NCI-H510A (cell line): ENCODE measurements around the gene EGFR.

Experiments used
- DNase-seq: peaks from one replicate; lab custom pipeline; 2025; lab: John Stamatoyannopoulos, UW

Gene EGFR

GRCh38 chr7:55018361-55019190, at the start of gene EGFR:
EGFR (plus strand) TSS chr7:55019017; CDS start chr7:55019278, 261 bp downstream.
- peak; percentile 73 for DNase-seq

- DNase-seq: no peak
These were observed 49.4 kb upstream of the EGFR start for GRCh38 chr7:54969208-54969967.

DNA sequence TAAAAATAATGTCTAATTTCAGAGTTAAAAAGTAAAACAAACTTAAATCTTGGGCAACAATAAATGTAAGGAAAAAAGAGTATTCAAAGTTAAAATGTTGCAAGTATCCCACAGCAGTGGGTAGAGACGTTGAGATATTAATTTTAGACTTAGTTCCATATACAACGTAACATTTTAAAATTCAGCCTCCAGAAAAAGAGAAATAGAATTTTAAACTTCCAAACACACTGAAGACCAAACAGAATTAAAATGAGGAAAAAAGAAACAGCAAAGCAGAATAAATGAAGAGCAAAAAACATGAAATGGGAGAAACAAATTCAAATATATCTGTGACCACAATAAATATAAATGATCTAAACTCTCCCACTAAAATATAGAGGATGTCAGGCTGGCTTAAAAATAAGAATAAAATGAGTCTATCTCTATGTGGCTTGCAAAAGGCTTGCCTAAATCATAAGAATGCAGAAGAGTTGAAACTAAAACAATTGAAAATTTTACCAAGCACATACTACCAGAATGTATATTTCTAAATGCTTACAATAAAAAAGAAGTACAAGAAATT, 46.0 kb upstream of the EGFR start:
- DNase-seq: no peak

DNA sequence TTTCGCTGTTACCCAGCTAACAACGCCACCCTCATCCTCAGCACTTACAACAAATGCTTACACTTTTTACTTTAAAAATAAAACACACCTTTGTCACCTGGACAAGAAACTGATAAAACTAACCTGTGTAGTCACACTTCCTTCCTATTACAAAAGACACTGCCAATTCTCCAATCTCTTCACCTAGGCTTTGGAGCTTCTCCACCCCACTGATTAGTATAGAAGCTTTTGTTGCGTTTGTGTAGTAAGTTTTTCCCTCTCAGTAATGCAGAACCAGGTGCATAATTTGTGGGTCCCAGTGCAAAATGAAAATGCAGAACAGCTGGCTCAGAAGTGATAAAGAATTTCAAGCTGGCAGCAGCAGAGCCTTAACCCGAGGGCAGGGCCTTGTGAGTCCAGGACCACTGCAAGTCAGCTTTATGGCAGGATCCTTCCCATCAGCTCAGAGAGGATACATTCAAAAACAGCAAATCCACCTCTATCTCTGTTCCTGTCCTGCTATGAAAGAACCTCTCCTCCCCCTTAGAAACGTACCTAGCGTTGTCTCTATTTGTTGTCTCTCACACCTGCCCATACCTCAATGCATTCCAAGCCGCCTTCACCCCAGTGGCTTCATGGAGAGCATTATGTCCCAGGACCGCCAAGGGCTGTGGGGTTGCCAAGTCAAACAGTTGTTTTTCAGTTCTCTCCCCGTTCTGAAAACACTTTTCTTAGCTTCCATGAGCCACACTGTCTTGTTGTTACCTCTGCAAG, 40.3 kb upstream of the EGFR start:
- DNase-seq: no peak

DNA sequence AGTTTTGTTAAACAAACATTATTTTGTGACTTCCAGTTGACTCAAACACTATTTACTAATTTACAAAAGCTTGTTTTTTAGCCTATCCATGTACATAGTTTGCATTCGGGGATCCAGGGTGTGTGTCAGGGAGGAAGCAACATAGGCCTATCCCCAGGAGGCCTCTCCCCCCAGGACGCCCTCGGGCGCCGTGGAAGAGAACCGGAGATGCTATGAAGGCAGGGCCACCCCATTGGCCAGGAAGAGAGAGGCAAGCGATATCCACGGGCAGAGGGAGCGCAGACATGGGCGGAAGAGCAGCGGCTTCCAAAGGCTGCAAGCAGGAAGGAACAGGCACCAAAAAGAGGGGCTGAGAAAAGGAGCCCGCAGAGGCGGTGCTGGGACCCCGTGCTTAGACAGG, 38.3 kb upstream of the EGFR start:
- no peak for DNase-seq

DNA sequence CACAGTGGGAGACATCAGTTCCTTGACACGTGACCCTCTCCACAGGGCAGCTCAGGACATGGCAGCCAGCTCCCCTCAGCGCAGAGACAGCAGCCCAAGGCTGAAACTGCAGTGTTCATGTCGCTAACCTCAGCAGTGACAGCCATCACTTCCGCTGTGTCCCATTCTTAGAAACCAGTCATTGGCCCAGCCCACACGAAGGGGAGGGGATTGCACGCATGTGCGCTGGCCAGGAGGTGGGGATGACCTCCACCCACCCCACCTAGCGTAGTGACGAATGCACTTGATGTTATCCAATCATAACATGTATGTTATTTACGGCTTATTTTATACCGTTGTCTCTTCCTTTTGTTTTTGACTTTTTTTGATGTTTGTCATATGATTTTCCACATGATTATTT, 36.9 kb upstream of the EGFR start:
- DNase-seq: no peak

GRCh38 chr7:54985426-54986330, 33.1 kb upstream of the EGFR start:
- DNase-seq: no peak

DNA sequence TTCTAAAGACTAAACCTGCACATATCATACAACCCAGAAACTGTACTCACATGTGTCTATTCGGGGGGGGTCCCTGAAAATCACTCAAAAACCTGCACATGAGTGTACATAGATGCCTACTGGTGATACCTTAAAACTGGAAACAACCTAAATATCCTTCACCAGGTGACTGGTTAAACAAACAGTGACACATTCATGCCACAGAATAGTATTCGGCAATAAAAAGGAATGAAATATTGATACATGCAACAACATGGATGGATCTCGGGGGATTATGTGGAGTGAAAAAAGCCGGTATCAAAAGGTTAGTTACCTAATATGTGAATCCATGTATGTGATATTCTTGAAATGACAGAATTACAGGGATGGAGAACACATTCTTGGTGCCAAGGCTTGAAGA, 32.1 kb upstream of the EGFR start:
- DNase-seq: no peak

- DNase-seq: no peak
These were observed 31.0 kb upstream of the EGFR start for GRCh38 chr7:54987772-54988171.

DNA sequence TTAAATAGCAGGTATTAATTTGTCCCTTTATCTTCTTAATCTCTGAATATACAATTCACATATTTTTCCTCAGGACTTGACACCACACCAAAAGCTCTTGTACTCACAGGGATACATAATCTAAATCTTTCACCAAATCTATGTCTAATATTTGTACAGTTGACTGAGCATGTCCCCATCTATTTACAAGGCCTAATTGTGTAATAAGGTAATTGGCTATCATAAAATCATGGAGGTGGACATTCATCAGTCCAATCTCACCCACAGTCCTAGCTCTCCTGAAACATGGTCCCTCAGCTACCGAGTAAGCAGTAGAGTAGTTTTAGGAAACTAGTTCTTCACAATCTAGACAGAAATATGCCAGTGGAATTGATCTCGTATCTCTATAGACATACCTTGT, 30.3 kb upstream of the EGFR start:
- no peak for DNase-seq

DNA sequence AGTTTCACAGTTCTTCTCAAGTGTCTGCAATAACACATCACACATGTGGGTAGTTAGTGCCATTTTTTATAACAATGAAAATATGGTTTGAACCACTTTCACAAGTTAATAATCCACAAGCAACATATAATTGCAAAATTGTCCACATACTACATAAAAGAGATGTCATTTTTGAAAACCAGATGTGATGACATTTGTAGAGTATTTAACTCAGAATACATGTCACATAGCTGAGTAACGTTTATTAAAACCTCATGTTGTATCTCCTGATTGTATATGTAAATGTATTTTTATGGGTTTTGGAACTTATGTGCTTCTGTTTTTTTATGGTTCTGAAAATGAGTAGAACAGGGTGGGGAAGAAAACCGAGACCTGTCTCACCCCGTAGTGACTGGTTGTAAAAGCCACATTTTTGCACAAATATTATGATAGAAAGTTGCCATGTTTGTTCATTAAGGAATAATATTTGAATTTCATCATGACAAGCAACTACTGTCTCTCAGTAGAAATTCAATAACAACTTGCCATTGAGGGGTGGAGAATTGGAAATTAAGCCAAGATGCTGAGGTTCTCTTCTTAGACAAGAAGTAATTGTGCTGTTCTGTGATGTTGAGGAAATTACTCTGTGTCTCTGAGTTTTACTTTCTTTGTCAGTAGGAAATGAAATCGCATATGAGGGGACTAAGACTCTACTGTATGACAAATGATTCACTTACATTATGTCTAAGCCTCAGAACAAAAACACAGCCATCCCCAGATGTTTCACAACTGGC, 29.2 kb upstream of the EGFR start:
- DNase-seq: no peak

GRCh38 chr7:54991341-54991740, 27.5 kb upstream of the EGFR start:
- DNase-seq: no peak

- DNase-seq: no peak
These were observed 25.8 kb upstream of the EGFR start for GRCh38 chr7:54992871-54993475.

- DNase-seq: no peak
These were observed 23.7 kb upstream of the EGFR start for GRCh38 chr7:54995166-54995565.

DNA sequence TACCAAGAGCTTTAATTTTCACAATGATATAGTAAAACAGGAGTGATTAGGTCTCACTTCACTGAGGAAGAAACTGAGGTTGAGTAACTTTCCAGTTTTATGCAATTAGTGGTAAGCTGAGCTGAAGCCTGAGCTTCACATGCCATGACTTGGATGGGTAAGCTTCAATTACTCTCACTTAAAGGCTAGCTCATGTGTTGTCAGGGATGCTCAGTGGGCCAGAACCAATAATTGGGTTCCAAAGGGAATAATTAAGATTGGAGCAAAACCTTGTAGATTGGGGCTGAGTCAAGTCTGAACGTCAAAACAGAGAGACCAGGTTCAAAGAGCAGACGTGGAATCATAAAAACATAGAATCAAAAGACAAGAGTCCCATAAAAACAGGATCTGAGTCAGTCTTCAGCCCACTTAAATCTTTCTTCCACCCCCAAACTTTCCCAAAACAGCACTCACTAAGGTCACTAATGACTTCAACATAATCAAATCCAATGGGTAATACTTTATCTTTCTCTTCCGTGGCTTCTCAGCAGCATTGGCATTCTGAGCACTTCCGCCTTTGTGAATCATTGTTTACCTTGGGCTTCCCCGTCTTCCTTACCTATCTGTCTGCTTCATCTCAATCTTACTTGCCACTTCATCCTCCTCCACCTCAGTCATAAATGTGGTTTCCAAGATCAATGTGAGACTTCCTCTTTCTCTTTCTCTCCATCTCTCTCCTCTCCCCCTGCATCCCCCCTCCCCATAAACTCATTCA, 23.0 kb upstream of the EGFR start:
- no peak for DNase-seq

DNA sequence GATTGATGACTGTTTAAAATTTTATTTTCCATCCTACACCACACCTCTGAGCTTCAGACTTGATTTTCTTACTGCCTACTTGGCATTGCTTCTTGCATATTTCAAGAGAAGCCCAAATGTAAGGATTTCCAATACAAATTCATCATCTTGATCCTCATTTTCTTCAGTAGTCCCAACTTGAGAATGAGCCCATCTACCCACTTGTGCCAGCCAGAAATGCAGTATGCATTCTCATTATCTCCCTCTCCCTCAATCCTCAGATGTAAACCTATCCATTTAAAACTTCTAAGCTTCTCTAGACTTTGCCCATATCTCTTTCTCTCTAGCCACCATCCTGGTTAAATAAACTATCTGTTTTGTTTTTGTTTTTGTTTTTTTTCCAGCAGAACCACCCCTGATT, 22.4 kb upstream of the EGFR start:
- DNase-seq: no peak

DNA sequence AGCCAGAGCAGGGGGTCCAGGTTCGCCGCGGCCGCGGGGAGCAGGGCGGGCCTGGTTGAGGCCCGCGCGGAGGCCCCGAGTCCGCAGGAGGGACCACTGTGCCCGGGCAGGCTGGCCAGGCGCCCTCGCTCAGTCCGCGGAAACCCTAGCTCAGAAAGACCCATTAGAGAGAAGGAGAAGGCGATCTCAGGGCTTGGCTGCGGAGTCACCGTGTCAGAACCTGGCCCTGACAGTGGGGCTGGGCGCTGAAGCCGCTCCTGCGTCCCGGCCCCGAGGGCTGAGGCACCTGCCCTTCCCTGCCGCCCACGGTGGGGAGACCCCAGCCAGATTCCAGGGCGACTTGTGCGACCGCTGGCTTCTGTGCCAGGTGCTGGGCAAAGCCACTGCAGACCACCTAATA, 14.2 kb upstream of the EGFR start:
- no peak for DNase-seq

- no peak for DNase-seq
These were observed 13.5 kb upstream of the EGFR start for GRCh38 chr7:55005241-55005851.

- DNase-seq: no peak
These were observed 12.3 kb upstream of the EGFR start for GRCh38 chr7:55006499-55006898.
